Muscle of leg (tissue), 11 donors: ENCODE data around the gene SLC27A6. TPM values are rescaled to one million over a fixed set of nuclear protein-coding genes. Genes with fewer than 3 reads are reported as not detected.

Experiments
- DNase-seq: peaks from one replicate; pipeline ENCODE4 v3.0.0; 2013
- H3K27ac ChIP-seq: one replicate; pipeline ENCODE4 v1.5.1; 2013; ENCODE audit warnings: mild to moderate bottlenecking, low read length, control low read depth
- H3K27me3 ChIP-seq: one replicate; pipeline ENCODE4 v1.6.1; 2013; ENCODE audit warnings: low read length; ENCODE audit not compliant: control insufficient read depth, insufficient read depth
- H3K36me3 ChIP-seq: one replicate; pipeline ENCODE4 v1.6.1; 2013; ENCODE audit warnings: low read length; ENCODE audit not compliant: control insufficient read depth, insufficient read depth
- H3K4me1 ChIP-seq: one replicate; pipeline ENCODE4 v1.6.1; 2013; ENCODE audit warnings: low read length; ENCODE audit not compliant: control insufficient read depth, insufficient read depth
- H3K4me3 ChIP-seq: one replicate; pipeline ENCODE4 v1.5.1; 2013; ENCODE audit warnings: low read length, control low read depth
- H3K9me3 ChIP-seq: replicated peaks from 2 replicates; pipeline ENCODE4 v1.6.1; 2013; ENCODE audit warnings: low read depth, low read length; ENCODE audit not compliant: control insufficient read depth
- WGBS: methylation state at CpG from one replicate; pipeline ENCODE4 v1.1.5; 2013; ENCODE audit warnings: missing lambda C conversion rate; ENCODE audit not compliant: insufficient coverage; 5-methylcytosine and 5-hydroxymethylcytosine counted together
- polyA plus RNA-seq, 8 donors: library from polyadenylated mRNA; unstranded; fragments of 120-200 nt; gene quantifications; one replicate each; pipeline versions ENCODE4 v1.2.1 to v1.2.3, GENCODE V29; 2013; ENCODE audit warnings: inconsistent platforms in 1 of 8, low replicate concordance in 1 of 8; ENCODE audit not compliant: insufficient read length in 8 of 8, insufficient read depth in 1 of 8
- total RNA-seq: library from RNA; stranded (reverse); fragments of 120-200 nt; gene quantifications from one replicate; pipeline ENCODE4 v1.2.4, GENCODE V29; 2013

Gene SLC27A6
- total and polyA plus RNA-seq, 9 donors = 0.64 to 1.9 (median 1.00) TPM

DNA sequence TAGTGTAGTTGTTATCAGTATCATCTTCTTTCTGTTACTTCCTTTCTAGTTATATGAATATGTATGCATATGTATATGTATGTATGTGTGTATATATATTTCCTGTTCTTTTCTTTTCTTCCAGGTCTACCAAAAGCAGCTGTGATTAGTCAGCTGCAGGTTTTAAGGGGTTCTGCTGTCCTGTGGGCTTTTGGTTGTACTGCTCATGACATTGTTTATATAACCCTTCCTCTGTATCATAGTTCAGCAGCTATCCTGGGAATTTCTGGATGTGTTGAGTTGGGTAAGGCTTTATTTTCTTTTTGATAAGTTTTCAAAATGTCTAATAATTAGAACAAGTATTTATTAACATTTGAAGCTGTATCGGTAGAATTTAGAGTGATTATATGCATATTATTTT, 23.2 kb downstream of the SLC27A6 start:
- no peaks in the 10 kb centered on the region for H3K4me1 ChIP-seq
- H3K9me3 ChIP-seq = no peaks in the 10 kb centered on the region
- H3K27me3 ChIP-seq = no peaks in the 10 kb centered on the region
- H3K27ac ChIP-seq = no peak overlapping the region
- no CpG with 5 or more reads among the region's 1 CpG for WGBS
- no peak overlapping the region for H3K4me3 ChIP-seq
- no peaks in the 10 kb centered on the region for H3K36me3 ChIP-seq
- DNase-seq = no peak

- Histone ChIP-seq H3K9me3 (no peaks in the 10 kb centered on the region), H3K27ac (no peak overlapping the region), H3K36me3 (no peaks in the 10 kb centered on the region), H3K27me3 (no peaks in the 10 kb centered on the region), H3K4me1 (no peaks in the 10 kb centered on the region), H3K4me3 (no peak overlapping the region)
- WGBS = 0% methylated on average over 1 of the region's 5 CpGs
- DNase-seq = peak; percentile 55
These were observed 36.7 kb downstream of the SLC27A6 start for GRCh38 chr5:129001841-129002526.

GRCh38 chr5:129002527-129002842, 37.2 kb downstream of the SLC27A6 start:
- no CpG with 5 or more reads among the region's 2 CpGs for WGBS
- DNase-seq = no peak
- Histone ChIP-seq H3K27me3 (no peaks in the 10 kb centered on the region), H3K4me3 (no peak overlapping the region), H3K9me3 (no peaks in the 10 kb centered on the region), H3K27ac (no peak overlapping the region), H3K36me3 (no peaks in the 10 kb centered on the region), H3K4me1 (no peaks in the 10 kb centered on the region)

- Histone ChIP-seq H3K9me3 (no peaks in the 10 kb centered on the region), H3K36me3 (no peaks in the 10 kb centered on the region), H3K27ac (no peak overlapping the region), H3K4me1 (no peaks in the 10 kb centered on the region), H3K4me3 (no peak overlapping the region), H3K27me3 (no peaks in the 10 kb centered on the region)
- DNase-seq = no peak
- 96% methylated on average over 2 of the region's 2 CpGs for WGBS
These were observed 37.9 kb downstream of the SLC27A6 start for GRCh38 chr5:129003232-129003631.

DNA sequence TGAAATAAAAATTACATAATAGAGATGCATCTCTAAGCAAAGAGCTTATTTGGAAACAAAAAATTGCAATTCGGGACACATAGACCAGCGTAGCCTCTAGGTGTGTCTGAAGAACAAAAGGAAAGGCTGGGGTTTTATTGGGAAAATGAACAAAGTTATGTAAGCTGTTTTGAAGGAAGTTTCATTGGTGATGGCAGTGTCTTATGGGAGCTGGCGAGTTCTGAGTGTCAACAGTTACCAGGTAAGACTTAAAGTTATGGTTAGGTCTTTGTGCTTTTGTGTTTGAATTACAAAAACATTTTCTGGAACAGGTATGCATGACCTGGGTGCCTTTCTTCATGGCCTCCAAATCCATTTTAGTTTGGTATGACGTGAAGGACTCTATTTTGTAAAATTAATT, 48.9 kb downstream of the SLC27A6 start:
- Histone ChIP-seq H3K4me3 (no peak overlapping the region), H3K27me3 (no peaks in the 10 kb centered on the region), H3K27ac (no peak overlapping the region), H3K9me3 (no peaks in the 10 kb centered on the region), H3K4me1 (no peaks in the 10 kb centered on the region), H3K36me3 (no peaks in the 10 kb centered on the region)
- WGBS = 90% methylated on average over 3 of the region's 4 CpGs
- DNase-seq = no peak

DNA sequence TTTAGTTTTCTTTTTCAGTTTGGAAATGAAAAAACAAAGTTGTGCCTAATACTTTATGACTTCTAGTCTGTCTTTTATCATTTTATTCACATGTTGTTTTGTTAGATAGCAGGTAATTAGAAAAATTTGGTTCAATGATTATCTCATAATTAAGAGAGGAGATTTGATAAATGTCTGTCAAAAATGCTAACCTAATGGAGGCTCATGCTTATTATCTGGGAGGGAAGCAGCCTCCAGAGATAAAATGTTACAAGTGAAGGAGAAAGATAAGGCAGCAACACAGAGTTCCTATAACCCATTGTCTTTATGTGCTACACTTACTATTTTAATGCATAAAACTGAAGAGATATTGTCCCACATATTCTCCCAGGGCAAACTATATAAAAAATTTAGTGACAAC, 53.5 kb downstream of the SLC27A6 start:
- Histone ChIP-seq H3K9me3 (no peaks in the 10 kb centered on the region), H3K4me1 (no peaks in the 10 kb centered on the region), H3K27me3 (no peaks in the 10 kb centered on the region), H3K27ac (no peak overlapping the region), H3K36me3 (no peaks in the 10 kb centered on the region), H3K4me3 (no peak overlapping the region)
- DNase-seq = no peak

- H3K27me3 ChIP-seq = no peaks in the 10 kb centered on the region
- H3K4me3 ChIP-seq = no peak overlapping the region
- H3K36me3 ChIP-seq = no peaks in the 10 kb centered on the region
- no peaks in the 10 kb centered on the region for H3K9me3 ChIP-seq
- H3K4me1 ChIP-seq = no peaks in the 10 kb centered on the region
- no peak for DNase-seq
- no CpG with 5 or more reads among the region's 4 CpGs for WGBS
- H3K27ac ChIP-seq = no peak overlapping the region
These were observed 54.2 kb downstream of the SLC27A6 start for GRCh38 chr5:129019401-129019908.

- no CpG with 5 or more reads among the region's 4 CpGs for WGBS
- H3K4me3 ChIP-seq = no peak overlapping the region
- DNase-seq = no peak
- no peaks in the 10 kb centered on the region for H3K9me3 ChIP-seq
- no peaks in the 10 kb centered on the region for H3K36me3 ChIP-seq
- no peak overlapping the region for H3K27ac ChIP-seq
- no peaks in the 10 kb centered on the region for H3K4me1 ChIP-seq
- H3K27me3 ChIP-seq = no peaks in the 10 kb centered on the region
These were observed 55.4 kb downstream of the SLC27A6 start for GRCh38 chr5:129020683-129021082.

- no peak for DNase-seq
- WGBS = no CpG with 5 or more reads among the region's 2 CpGs
- Histone ChIP-seq H3K27me3 (no peaks in the 10 kb centered on the region), H3K36me3 (no peaks in the 10 kb centered on the region), H3K4me1 (no peaks in the 10 kb centered on the region), H3K27ac (no peak overlapping the region), H3K9me3 (no peaks in the 10 kb centered on the region), H3K4me3 (no peak overlapping the region)
These were observed 56.5 kb downstream of the SLC27A6 start for GRCh38 chr5:129021744-129022143.

- Histone ChIP-seq H3K9me3 (no peaks in the 10 kb centered on the region), H3K36me3 (no peaks in the 10 kb centered on the region), H3K4me3 (no peak overlapping the region), H3K4me1 (no peaks in the 10 kb centered on the region), H3K27ac (no peak overlapping the region), H3K27me3 (no peaks in the 10 kb centered on the region)
- no peak for DNase-seq
- WGBS = 86% methylated on average over 1 of the region's 2 CpGs
These were observed 57.3 kb downstream of the SLC27A6 start for GRCh38 chr5:129022599-129022998.

GRCh38 chr5:129027260-129027659, 62.0 kb downstream of the SLC27A6 start:
- no peaks in the 10 kb centered on the region for H3K36me3 ChIP-seq
- DNase-seq = no peak
- no peak overlapping the region for H3K27ac ChIP-seq
- H3K4me1 ChIP-seq = no peaks in the 10 kb centered on the region
- no peak overlapping the region for H3K4me3 ChIP-seq
- no CpG with 5 or more reads among the region's 1 CpG for WGBS
- H3K9me3 ChIP-seq = no peaks in the 10 kb centered on the region
- no peaks in the 10 kb centered on the region for H3K27me3 ChIP-seq
